GM18499 (cell line): ENCODE results near the gene SDCCAG8.

Source experiments
- ATAC-seq: cut with Tn5 transposase; IDR thresholded peaks from one replicate; pipeline ENCODE4 v1.9.1; 2021; ENCODE audit warnings: moderate number of reproducible peaks; ENCODE audit not compliant: insufficient read depth, unreplicated experiment

The SDCCAG8 gene

GRCh38 chr1:243253926-243254232 lies 2.0 kb upstream of the SDCCAG8 start:
- no peak for ATAC-seq

GRCh38 chr1:243254233-243254926 lies 1.5 kb upstream of the SDCCAG8 start:
- no peak for ATAC-seq

- ATAC-seq = peak; percentile 34
Observed at GRCh38 chr1:243254927-243255790, 682 bp upstream of the SDCCAG8 start, which contains the start of gene CEP170. Gene CEP170 (minus strand): TSS chr1:243255281. CDS start chr1:243225280, 30,001 bp downstream.

GRCh38 chr1:243256590-243256989 lies 749 bp downstream of the SDCCAG8 start:
- no peak for ATAC-seq

DNA sequence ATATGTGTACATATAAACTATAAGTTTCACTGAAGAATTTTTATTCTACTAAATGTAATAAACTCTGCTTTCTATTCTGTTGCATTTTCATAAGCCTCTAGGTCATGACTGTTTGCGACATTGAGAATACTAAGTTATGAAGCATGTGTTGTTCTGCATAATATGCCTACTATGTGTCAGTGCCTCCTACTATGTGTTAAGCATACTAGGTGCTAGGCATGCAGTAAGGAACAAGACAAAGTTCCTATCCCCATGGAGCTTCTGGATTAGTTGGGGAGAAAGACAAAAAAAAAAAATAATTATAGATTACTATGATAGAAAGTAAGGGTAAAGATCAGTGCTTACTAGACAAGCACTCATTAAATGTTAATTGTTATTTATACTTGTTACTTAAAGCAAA lies 1.3 kb downstream of the SDCCAG8 start:
- ATAC-seq = no peak

DNA sequence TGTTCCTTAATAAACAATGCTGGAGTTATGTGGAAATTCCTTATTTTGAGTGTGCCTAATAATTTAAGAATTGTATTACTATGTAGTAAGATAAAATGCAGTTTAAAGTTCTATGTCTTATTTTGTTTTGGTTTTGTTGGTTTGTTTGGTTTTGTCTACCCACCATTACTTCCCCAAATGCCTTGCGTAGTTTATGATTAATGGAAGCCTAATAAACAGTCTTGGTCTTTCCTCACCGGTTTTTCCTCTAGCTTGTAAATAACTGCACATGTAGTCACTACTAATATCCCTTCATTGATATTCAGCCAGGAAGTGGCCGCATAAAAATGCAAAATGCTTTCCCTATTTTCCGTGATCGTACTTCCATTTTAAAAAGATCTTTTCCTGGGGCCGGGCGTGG lies 2.9 kb downstream of the SDCCAG8 start:
- no peak for ATAC-seq

DNA sequence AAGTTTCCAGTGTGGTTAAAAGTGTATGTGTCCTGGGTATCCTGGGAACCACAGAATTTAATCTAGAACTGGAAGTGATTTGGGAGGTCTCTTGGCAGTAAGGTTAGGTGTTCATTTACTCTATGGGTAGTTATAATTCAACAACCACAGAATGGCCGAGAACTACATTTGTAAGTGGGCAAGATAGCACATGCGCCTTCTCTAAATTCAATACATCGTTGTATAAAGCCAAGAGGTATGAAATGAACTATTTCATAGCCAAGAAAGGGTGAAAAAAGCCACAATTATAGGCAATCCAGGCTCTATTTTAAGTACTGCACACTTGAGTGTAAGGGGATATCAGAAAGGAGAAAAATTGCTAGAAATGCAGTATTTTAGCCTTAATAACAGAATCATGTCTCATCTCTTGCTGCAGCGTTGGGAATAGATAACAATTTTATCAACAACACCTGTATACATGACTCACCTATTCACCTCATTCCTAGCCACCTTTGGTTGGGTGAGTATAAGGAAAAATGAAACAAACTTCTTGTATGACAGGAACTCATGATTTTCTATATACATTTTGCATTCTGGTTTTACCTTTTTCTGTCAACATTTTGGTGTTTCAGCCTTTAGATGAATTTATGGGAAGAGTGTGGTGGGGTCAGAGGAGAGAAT lies 4.5 kb downstream of the SDCCAG8 start:
- no peak for ATAC-seq

- no peak for ATAC-seq
Observed at GRCh38 chr1:243261390-243261789, 5.5 kb downstream of the SDCCAG8 start.

DNA sequence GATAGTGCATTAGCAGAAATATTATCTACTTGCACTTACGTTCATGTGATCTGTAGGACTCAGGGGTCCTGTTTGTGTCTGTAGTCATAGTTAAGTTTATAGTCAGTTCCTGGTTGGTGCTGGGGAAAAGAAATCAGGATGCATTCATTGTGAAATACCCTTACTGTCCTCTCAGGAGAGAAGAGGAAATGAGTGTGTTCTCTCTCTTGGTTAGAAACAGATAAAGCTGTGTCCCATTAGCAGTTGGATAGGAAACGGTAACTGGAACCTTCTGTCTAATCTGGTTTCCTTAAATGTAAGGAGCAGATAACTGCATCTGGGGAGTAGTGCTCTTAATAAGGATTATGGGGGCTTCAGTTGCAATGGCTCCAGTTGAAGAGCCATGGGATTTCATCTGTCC lies 8.9 kb downstream of the SDCCAG8 start:
- no peak for ATAC-seq

DNA sequence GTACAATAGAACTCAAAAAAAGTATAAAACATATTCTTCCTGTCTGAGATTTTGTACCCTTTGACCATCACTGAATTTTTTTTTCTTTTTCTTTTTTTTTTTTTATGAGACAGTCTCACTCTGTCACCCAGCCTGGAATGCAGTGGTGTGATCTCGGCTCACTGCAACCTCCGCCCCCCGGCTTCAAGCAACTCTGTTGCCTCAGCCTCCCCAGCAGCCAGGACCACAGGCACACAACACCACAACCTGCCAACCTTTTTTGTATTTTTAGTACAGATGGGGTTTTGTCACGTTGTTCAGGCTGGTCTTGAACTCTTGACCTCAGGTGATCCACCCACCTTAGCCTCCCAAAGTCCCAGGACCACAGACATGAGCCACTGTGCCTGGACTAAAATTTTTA lies 10.4 kb downstream of the SDCCAG8 start:
- no peak for ATAC-seq

GRCh38 chr1:243267471-243267880 lies 11.6 kb downstream of the SDCCAG8 start:
- no peak for ATAC-seq

- ATAC-seq = no peak
Observed at GRCh38 chr1:243267914-243268653, 12.2 kb downstream of the SDCCAG8 start.

DNA sequence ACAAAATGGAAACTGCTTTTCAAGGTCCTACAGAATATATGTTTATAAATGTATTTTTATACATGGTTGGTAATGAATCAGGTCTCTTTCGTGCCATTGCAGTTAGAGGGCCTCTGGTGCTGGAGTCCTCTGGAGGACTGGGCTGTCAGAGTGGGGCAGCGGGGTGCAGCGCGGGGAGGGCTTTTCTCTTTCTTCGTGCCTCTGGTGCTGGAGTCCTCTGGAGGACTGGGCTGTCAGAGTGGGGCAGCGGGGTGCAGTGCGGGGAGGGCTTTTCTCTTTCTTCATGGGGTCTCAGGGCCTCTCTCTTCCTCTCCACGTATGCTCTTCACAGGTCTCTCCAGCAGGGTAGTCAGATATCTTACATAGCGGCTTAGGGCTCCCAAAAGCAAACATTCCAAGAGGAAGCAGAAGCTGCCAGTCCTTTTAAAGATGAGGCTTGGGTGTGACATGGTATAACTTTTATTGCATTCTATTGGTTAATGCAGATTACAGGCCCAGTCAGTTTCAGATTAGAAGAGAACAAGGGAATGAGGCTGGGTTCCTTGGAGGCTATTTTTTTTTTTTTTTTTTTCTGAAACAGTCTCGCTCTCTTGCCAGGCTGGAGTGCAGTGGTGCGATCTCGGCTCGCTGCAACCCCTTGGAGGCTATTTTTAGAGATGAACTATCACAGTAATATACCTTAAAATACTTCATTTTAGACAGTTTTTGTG lies 13.1 kb downstream of the SDCCAG8 start:
- ATAC-seq = no peak

DNA sequence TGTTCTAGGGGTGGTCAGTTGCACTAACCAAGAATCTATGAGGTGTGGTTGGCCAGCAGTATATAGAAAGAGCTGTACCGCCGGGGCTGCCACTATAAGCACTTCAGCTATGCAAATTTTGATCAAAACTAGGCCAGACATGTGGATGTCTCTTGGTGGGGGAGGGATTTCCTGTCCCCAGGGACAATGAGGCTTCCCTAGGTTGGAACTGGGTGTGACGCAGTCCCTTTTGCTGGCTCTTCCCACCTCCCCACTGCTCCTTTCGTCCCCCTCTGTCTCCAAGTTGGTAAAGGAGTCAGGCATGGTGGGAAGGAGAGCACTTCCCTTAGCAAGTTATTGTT lies 13.6 kb downstream of the SDCCAG8 start:
- peak; percentile 47 for ATAC-seq

DNA sequence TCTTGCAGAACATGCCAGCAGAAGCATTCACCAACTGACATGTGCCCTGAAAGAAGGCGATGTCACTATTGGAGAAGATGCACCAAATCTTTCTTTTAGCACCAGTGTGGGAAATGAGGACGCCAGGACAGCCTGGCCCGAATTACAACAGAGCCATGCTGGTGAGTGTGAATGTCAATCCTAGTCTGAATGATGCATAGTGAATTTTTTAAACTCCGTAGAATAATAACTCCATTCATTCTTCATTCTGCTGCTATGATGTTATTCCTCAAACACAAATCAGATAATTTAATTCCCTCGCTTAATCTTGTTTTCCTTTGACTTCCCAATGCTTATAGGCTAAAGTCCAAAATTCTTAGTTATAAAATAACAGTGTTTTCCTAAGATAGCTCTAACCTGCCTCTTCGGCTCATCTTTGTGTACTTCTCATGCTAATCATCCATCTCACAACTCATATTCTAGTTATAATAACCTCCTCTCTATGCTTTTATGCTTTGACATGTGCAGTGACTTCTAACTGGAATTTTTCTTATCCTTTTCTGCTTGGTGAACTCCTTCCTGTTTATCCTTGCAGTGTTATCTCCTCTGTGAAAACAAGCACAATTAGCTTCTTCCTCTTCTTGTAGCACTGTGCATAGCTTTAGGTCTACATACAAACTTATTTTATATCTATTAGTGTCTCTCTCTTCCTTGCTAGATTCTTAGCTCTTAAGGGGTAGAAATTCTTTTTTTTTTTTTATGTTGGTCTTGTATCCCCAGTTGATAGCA lies 14.4 kb downstream of the SDCCAG8 start:
- ATAC-seq = no peak

- no peak for ATAC-seq
Observed at GRCh38 chr1:243271996-243272395, 16.2 kb downstream of the SDCCAG8 start.

DNA sequence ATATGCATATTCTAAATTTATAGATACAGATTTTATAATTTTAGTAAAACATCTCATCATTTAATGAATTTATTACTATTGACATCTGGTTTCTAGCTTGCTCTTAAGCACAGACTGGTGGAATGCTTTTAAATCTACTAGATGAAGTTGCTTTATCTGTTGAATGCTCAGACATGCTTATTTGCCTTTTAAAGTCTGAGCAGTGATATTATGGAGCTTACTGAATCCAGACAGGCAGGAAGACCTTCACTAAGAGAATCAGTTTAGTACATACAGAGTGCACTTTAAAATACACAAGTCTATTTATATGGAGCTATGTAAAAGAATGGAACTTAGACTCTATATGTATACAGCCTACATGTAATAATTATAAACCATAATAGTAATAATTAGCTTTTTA lies 16.6 kb downstream of the SDCCAG8 start:
- no peak for ATAC-seq

DNA sequence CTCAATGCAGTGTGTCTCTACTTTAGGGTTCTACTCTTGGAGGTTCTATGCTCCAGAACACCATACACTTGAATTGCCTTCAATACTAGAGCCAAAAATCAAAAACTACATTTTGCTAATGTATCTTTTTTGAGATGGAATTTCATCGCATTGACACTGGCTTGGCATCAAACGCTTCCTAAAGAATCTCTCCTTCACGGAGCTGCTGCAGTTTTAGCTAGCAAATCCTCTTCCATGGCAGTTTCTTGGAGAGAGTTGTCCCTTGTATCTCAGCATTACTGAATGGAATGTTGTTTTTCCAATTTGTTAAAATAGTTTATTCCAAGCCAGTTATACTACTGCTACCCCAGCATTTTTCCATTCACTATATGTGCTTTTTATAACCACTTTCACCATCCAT lies 17.7 kb downstream of the SDCCAG8 start:
- ATAC-seq = no peak

- ATAC-seq = no peak
Observed at GRCh38 chr1:243273945-243274344, 18.1 kb downstream of the SDCCAG8 start.
